Measurements from ENCODE around the gene ZBED1.
"Not testable (repeated sequence)": the region's sequence is repeated elsewhere in the genome, so short reads cannot be mapped to it uniquely, and the experiment has no call there.

The ZBED1 gene

GRCh38 chrX:2457289-2458133 lies 43.3 kb downstream of the ZBED1 start:
- no peak overlapping the region for H3K27ac ChIP-seq (ENCODE audit: low read depth, low read length)
- no peak overlapping the region for H2AFZ ChIP-seq (ENCODE audit: low read depth, low read length, severe bottlenecking)
- H3F3A ChIP-seq (ENCODE audit: insufficient read depth) = no peaks in the 10 kb centered on the region
- H3K4me2 ChIP-seq (ENCODE audit: low read depth, low read length, poor library complexity, severe bottlenecking) = no peak overlapping the region
- H3K9me3 ChIP-seq (ENCODE audit: insufficient read depth, low read length) = no peaks in the 10 kb centered on the region
- H3K9ac ChIP-seq (ENCODE audit: low read length) = no peak overlapping the region
- H3K9me2 ChIP-seq (replicated peaks; ENCODE audit: insufficient read depth, low read length) = no peaks in the 10 kb centered on the region
- H4K20me1 ChIP-seq (ENCODE audit: low read depth, low read length) = no peaks in the 10 kb centered on the region
- no peak overlapping the region for H3K4me3 ChIP-seq (ENCODE audit: insufficient read depth, low read length, poor library complexity, severe bottlenecking)
- H3K79me2 ChIP-seq (ENCODE audit: insufficient read depth, low read length) = no peaks in the 10 kb centered on the region
- no peak for TF ChIP-seq EZH2phosphoT487 (conservative IDR thresholded peaks at IDR 0.05; ENCODE audit: low read length)
- TF ChIP-seq, protein P1, sequence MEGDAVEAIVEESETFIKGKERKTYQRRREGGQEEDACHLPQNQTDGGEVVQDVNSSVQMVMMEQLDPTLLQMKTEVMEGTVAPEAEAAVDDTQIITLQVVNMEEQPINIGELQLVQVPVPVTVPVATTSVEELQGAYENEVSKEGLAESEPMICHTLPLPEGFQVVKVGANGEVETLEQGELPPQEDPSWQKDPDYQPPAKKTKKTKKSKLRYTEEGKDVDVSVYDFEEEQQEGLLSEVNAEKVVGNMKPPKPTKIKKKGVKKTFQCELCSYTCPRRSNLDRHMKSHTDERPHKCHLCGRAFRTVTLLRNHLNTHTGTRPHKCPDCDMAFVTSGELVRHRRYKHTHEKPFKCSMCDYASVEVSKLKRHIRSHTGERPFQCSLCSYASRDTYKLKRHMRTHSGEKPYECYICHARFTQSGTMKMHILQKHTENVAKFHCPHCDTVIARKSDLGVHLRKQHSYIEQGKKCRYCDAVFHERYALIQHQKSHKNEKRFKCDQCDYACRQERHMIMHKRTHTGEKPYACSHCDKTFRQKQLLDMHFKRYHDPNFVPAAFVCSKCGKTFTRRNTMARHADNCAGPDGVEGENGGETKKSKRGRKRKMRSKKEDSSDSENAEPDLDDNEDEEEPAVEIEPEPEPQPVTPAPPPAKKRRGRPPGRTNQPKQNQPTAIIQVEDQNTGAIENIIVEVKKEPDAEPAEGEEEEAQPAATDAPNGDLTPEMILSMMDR (IDR thresholded peaks at IDR 0.05; ENCODE audit: insufficient read depth, low read length, poor library complexity, severe bottlenecking) = no peak
- no peaks in the 10 kb centered on the region for H3K27me3 ChIP-seq (ENCODE audit: low read length)
- H3K36me3 ChIP-seq (ENCODE audit: low read length) = no peaks in the 10 kb centered on the region

GRCh38 chrX:2456091-2456490 lies 44.7 kb downstream of the ZBED1 start:
- not testable (repeated sequence) for H2AFZ ChIP-seq (ENCODE audit: low read depth, low read length, severe bottlenecking); H3K79me2 ChIP-seq (ENCODE audit: insufficient read depth, low read length); H4K20me1 ChIP-seq (ENCODE audit: low read depth, low read length); H3K27me3 ChIP-seq (ENCODE audit: low read length); H3K9me2 ChIP-seq (replicated peaks; ENCODE audit: insufficient read depth, low read length); H3K36me3 ChIP-seq (ENCODE audit: low read length); H3F3A ChIP-seq (ENCODE audit: insufficient read depth); H3K9me3 ChIP-seq (ENCODE audit: insufficient read depth, low read length); H3K27ac ChIP-seq (ENCODE audit: low read depth, low read length); H3K9ac ChIP-seq (ENCODE audit: low read length); H3K4me3 ChIP-seq (ENCODE audit: insufficient read depth, low read length, poor library complexity, severe bottlenecking); H3K4me2 ChIP-seq (ENCODE audit: low read depth, low read length, poor library complexity, severe bottlenecking)

GRCh38 chrX:2454620-2455019 lies 46.2 kb downstream of the ZBED1 start:
- not testable (repeated sequence) for H4K20me1 ChIP-seq (ENCODE audit: low read depth, low read length); H3K4me2 ChIP-seq (ENCODE audit: low read depth, low read length, poor library complexity, severe bottlenecking); H3K36me3 ChIP-seq (ENCODE audit: low read length); H3F3A ChIP-seq (ENCODE audit: insufficient read depth); H3K9ac ChIP-seq (ENCODE audit: low read length); H3K27me3 ChIP-seq (ENCODE audit: low read length); H3K9me2 ChIP-seq (replicated peaks; ENCODE audit: insufficient read depth, low read length); H3K27ac ChIP-seq (ENCODE audit: low read depth, low read length); H3K79me2 ChIP-seq (ENCODE audit: insufficient read depth, low read length); H3K9me3 ChIP-seq (ENCODE audit: insufficient read depth, low read length); H3K4me3 ChIP-seq (ENCODE audit: insufficient read depth, low read length, poor library complexity, severe bottlenecking); H2AFZ ChIP-seq (ENCODE audit: low read depth, low read length, severe bottlenecking)

GRCh38 chrX:2452799-2453198 lies 48.0 kb downstream of the ZBED1 start:
- Histone ChIP-seq H3K4me3 (ENCODE audit: insufficient read depth, low read length, poor library complexity, severe bottlenecking) (no peak overlapping the region), H3K79me2 (ENCODE audit: insufficient read depth, low read length) (no peaks in the 10 kb centered on the region), H4K20me1 (ENCODE audit: low read depth, low read length) (no peaks in the 10 kb centered on the region), H3K36me3 (ENCODE audit: low read length) (no peaks in the 10 kb centered on the region), H2AFZ (ENCODE audit: low read depth, low read length, severe bottlenecking) (no peak overlapping the region), H3K4me2 (ENCODE audit: low read depth, low read length, poor library complexity, severe bottlenecking) (no peak overlapping the region), H3K27ac (ENCODE audit: low read depth, low read length) (no peak overlapping the region), H3K9me2 (replicated peaks; ENCODE audit: insufficient read depth, low read length) (no peaks in the 10 kb centered on the region), H3K9me3 (ENCODE audit: insufficient read depth, low read length) (no peaks in the 10 kb centered on the region), H3K27me3 (ENCODE audit: low read length) (no peaks in the 10 kb centered on the region), H3K9ac (ENCODE audit: low read length) (no peak overlapping the region), H3F3A (ENCODE audit: insufficient read depth) (no peaks in the 10 kb centered on the region)
- no peak for TF ChIP-seq EZH2phosphoT487 (conservative IDR thresholded peaks at IDR 0.05; ENCODE audit: low read length)
- TF ChIP-seq, protein P1 (IDR thresholded peaks at IDR 0.05; ENCODE audit: insufficient read depth, low read length, poor library complexity, severe bottlenecking) = no peak
